ENCODE results near the gene SMAP2.

- TF ChIP-seq RCOR1 (IDR thresholded peaks at IDR 0.05; ENCODE audit: insufficient replicate concordance, low read length) (peak; percentile 36), SMC3 (IDR thresholded peaks at IDR 0.05; ENCODE audit: low read depth, low read length) (no peak), CTCF (conservative IDR thresholded peaks at IDR 0.05; ENCODE audit: low read depth, low read length) (no peak), POLR2A (IDR thresholded peaks at IDR 0.05; ENCODE audit: low read depth, low read length) (no peak), USF2 (IDR thresholded peaks at IDR 0.05; ENCODE audit: low read depth, low read length) (no peak), ELK1 (IDR thresholded peaks at IDR 0.05; ENCODE audit: borderline replicate concordance, low read depth, low read length) (no peak), NFE2L2 (IDR thresholded peaks at IDR 0.05; ENCODE audit: low read depth, low read length) (no peak), BHLHE40 (IDR thresholded peaks at IDR 0.05; ENCODE audit: low read depth, low read length) (peak; percentile 29), CEBPB (IDR thresholded peaks at IDR 0.05; ENCODE audit: low read depth, low read length) (peak; percentile 88), MXI1 (IDR thresholded peaks at IDR 0.05; ENCODE audit: borderline replicate concordance, low read depth, low read length) (0 out of 2 replicates have a peak, but pooled peaks have one; percentile 19)
These were observed 16.5 kb downstream of the SMAP2 start for GRCh38 chr1:40389871-40390560.

Data from IMR-90 (cell line).